Measurements from ENCODE around the gene PSMG2. TPM values are rescaled to one million over a fixed set of nuclear protein-coding genes. Genes with fewer than 3 reads are reported as not detected.

Gene PSMG2
- total RNA-seq, 4 donors from 2014 or later = 59.8 to 92.9 (median 77.2) TPM

DNA sequence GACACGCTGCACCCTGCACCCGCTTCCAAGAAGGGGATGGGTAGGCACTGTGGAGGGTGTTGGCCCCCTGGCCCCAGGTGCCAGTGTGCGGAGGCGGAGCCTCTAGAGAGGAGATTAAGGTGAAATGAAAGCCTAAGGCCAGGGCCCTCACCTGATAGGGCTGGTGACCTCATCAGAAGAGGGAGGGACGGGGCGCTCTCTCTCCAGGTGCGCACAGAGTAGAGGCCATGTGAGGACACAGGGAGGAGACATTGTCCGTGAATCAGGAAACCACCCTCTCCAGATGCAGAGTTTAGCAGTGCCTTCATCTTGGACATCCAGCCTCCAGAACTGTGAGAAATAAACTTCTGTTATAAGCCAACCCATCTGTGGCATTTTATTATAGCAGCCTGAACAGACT is 62.3 kb downstream of the PSMG2 start:
- no peak overlapping the region for H3K4me3 ChIP-seq
- no peak overlapping the region for H3K27ac ChIP-seq (replicated peaks in 1 of 4)
- no peaks in the 10 kb centered on the region for H3K4me1 ChIP-seq
- no peaks in the 10 kb centered on the region for H3K36me3 ChIP-seq
- no peak for DNase-seq (ENCODE audit: extremely low spot score)
- H3K27me3 ChIP-seq = peaks cover 0 to 3% (median 0%) of the 10 kb centered on the region in 4 donors
- no peaks in the 10 kb centered on the region for H3K9me3 ChIP-seq
- intact Hi-C loops (cut with DNase I) = no loop called here
- 72% methylated on average over 7 of the region's 8 CpGs for WGBS
- TF ChIP-seq POLR2AphosphoS5 (IDR thresholded peaks at IDR 0.05) (no peak), EP300 (IDR thresholded peaks at IDR 0.05) (no peak), POLR2A (IDR thresholded peaks at IDR 0.05; ENCODE audit: low read depth) (no peak)
- TF ChIP-seq, protein P1, sequence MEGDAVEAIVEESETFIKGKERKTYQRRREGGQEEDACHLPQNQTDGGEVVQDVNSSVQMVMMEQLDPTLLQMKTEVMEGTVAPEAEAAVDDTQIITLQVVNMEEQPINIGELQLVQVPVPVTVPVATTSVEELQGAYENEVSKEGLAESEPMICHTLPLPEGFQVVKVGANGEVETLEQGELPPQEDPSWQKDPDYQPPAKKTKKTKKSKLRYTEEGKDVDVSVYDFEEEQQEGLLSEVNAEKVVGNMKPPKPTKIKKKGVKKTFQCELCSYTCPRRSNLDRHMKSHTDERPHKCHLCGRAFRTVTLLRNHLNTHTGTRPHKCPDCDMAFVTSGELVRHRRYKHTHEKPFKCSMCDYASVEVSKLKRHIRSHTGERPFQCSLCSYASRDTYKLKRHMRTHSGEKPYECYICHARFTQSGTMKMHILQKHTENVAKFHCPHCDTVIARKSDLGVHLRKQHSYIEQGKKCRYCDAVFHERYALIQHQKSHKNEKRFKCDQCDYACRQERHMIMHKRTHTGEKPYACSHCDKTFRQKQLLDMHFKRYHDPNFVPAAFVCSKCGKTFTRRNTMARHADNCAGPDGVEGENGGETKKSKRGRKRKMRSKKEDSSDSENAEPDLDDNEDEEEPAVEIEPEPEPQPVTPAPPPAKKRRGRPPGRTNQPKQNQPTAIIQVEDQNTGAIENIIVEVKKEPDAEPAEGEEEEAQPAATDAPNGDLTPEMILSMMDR (IDR thresholded peaks at IDR 0.05) = no peak

DNA sequence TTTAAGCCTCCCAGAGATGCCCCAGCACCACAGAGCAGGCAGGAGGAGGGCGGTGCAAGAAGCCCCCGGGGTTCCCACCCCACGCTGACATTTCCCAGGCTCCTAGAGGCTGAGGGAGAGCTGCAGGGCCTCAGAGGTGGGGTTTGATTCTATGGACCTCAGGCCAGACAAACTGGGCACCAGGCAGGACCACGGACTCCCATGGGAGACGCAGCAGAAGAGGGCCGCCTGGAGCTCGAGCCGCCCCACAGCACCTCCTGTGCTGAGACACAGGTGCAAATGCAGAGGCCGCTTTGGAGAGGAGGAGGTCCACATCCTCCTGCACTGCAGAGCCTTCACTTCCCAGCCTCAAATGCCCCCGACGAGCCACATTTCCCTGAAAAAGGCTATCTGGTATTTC is 62.7 kb downstream of the PSMG2 start:
- TF ChIP-seq POLR2A (IDR thresholded peaks at IDR 0.05; ENCODE audit: low read depth) (no peak), EP300 (IDR thresholded peaks at IDR 0.05) (no peak), POLR2AphosphoS5 (IDR thresholded peaks at IDR 0.05) (no peak)
- TF ChIP-seq, protein P1 (IDR thresholded peaks at IDR 0.05) = no peak
- intact Hi-C loops (cut with DNase I) = no loop called here
- no peaks in the 10 kb centered on the region for H3K36me3 ChIP-seq
- 83% methylated on average over 5 of the region's 11 CpGs for WGBS
- no peak overlapping the region for H3K4me3 ChIP-seq
- DNase-seq (ENCODE audit: extremely low spot score) = no peak
- H3K27me3 ChIP-seq = peaks cover 0 to 3% (median 0%) of the 10 kb centered on the region in 4 donors
- no peaks in the 10 kb centered on the region for H3K4me1 ChIP-seq
- no peak overlapping the region for H3K27ac ChIP-seq (replicated peaks in 1 of 4)
- no peaks in the 10 kb centered on the region for H3K9me3 ChIP-seq

DNA sequence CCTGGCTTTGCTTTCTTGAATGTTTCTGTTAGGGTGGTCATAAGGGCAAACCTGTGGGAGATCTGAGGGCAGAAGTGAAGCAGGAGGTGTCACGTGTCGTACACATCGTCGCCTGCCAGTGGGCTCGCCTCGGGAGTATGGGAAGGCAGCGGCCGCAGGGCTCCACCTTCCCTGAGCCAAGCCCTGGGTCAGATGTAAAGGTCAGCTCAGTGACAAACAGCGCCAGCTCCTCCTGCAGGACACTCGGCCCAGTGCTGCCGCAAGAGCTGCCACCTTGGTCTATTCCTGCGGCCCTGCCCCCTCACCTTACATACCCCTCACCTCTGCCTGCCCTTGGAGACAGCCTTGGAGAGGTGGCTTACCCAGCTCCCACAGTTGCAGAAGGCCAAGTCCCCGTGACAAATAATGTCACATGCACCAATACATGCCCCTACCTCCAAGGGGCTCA is 64.2 kb downstream of the PSMG2 start:
- no peaks in the 10 kb centered on the region for H3K9me3 ChIP-seq
- no peak for TF ChIP-seq POLR2A (IDR thresholded peaks at IDR 0.05; ENCODE audit: low read depth)
- no peak for TF ChIP-seq EP300 (IDR thresholded peaks at IDR 0.05)
- TF ChIP-seq, protein P1 (IDR thresholded peaks at IDR 0.05) = no peak
- no peak for TF ChIP-seq POLR2AphosphoS5 (IDR thresholded peaks at IDR 0.05)
- H3K27ac ChIP-seq (replicated peaks in 1 of 4) = no peak overlapping the region
- 48% methylated on average over 7 of the region's 13 CpGs for WGBS
- DNase-seq (ENCODE audit: extremely low spot score) = no peak
- H3K36me3 ChIP-seq = no peaks in the 10 kb centered on the region
- peaks cover 0 to 3% (median 0%) of the 10 kb centered on the region in 4 donors for H3K27me3 ChIP-seq
- intact Hi-C loops (cut with DNase I) = no loop called here
- H3K4me1 ChIP-seq = no peaks in the 10 kb centered on the region
- H3K4me3 ChIP-seq = no peak overlapping the region

DNA sequence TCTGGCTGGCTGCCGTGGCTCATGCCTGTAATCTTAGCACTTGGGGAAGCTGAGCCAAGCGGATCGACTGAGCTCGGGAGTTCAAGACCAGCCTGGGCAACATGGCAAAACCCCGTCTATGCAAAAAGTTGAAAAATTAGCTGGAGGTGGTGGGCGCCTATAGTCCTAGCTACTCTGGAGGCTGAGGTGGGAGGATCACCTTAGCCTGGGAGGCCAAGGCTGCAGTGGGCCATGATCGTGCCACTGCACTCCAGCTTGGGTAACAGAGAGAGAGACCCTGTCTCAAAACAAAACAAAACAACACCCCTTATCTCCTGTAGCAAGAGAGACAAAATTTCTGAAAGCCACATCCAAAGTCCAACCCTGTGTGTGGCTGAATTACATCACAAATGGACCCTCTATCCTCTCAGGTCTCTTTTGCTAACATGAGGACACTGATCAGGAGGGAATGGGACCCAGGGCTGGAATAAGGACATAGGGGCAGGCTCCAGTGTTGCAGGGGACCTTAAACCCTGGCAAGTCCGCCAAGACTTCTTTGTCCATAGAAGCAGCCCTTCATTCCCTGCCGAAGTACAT is 64.8 kb downstream of the PSMG2 start:
- Histone ChIP-seq H3K9me3 (no peaks in the 10 kb centered on the region), H3K36me3 (no peaks in the 10 kb centered on the region), H3K4me1 (no peaks in the 10 kb centered on the region), H3K27ac (replicated peaks in 1 of 4) (no peak overlapping the region), H3K27me3 (peaks cover 0 to 3% (median 0%) of the 10 kb centered on the region in 4 donors), H3K4me3 (no peak overlapping the region)
- 96% methylated on average over 9 of the region's 9 CpGs for WGBS
- TF ChIP-seq, protein P1 (IDR thresholded peaks at IDR 0.05) = no peak
- no peak for TF ChIP-seq EP300 (IDR thresholded peaks at IDR 0.05)
- no peak for TF ChIP-seq POLR2AphosphoS5 (IDR thresholded peaks at IDR 0.05)
- no peak for TF ChIP-seq POLR2A (IDR thresholded peaks at IDR 0.05; ENCODE audit: low read depth)
- DNase-seq (ENCODE audit: extremely low spot score) = no peak
- intact Hi-C loops (cut with DNase I) = loop anchor here (1.0 kb wide), 1 partner anchor 14 kb away; no protein-coding TSS in a partner anchor

DNA sequence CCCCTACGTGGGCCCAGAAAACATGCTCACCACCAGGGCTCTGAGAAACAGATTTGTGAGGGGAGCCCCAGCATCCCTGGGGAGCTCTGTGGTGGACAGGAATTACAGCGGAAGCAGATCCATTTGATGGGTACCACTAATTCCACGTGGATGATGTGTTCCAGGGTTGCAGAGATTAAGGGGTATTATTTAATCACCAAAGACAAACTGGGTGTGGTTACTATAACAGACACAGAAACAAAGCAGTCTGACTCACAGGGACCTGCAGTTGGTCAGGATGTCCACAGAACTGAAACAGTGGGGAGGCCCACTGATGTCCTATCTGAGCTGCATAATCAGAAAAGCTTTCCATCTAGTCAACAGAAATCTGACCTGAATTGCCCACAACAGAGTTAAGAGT is 65.8 kb downstream of the PSMG2 start:
- H3K27me3 ChIP-seq = peaks cover 0 to 3% (median 0%) of the 10 kb centered on the region in 4 donors
- H3K27ac ChIP-seq (replicated peaks in 1 of 4) = no peak overlapping the region
- WGBS = 89% methylated on average over 3 of the region's 3 CpGs
- intact Hi-C loops (cut with DNase I) = loop anchor here (1.0 kb wide), 1 partner anchor 15 kb away; no protein-coding TSS in a partner anchor
- TF ChIP-seq, protein P1 (IDR thresholded peaks at IDR 0.05) = no peak
- TF ChIP-seq POLR2A (IDR thresholded peaks at IDR 0.05; ENCODE audit: low read depth) (no peak), POLR2AphosphoS5 (IDR thresholded peaks at IDR 0.05) (no peak), EP300 (IDR thresholded peaks at IDR 0.05) (no peak)
- H3K4me3 ChIP-seq = no peak overlapping the region
- H3K4me1 ChIP-seq = no peaks in the 10 kb centered on the region
- no peaks in the 10 kb centered on the region for H3K9me3 ChIP-seq
- DNase-seq (ENCODE audit: extremely low spot score) = no peak
- H3K36me3 ChIP-seq = no peaks in the 10 kb centered on the region
